ENCODE data around the gene CCR8. TPM values are rescaled to one million over a fixed set of nuclear protein-coding genes. Genes with fewer than 3 reads are reported as not detected.

CCR8 gene
- polyA plus RNA-seq, 1 donor, result 0.09 TPM

DNA sequence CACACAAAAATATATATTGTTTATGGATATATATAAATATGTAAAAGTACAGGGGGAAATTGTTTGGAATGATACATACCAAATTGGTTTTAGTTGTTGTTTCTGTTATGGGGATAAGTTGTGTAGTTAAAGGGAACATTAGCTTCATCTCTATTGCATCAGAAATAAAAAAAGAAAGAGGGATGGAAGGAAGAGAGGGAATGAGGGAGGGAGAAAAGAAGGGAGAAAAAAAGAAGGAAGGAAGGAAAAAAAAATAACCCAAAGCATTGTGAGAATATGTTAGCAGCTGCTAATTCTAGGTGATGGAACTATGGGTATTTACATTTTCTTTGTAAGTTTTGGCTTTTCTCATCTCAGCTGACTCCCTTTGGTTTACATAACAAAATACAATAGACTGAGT is 1.3 kb downstream of the CCR8 start:
- H3K9me3 ChIP-seq (ENCODE audit: control insufficient read depth, low read depth, low read length), result no peaks in the 10 kb centered on the region
- no peak overlapping the region for H3K4me3 ChIP-seq (ENCODE audit: low read length)
- H3K27me3 ChIP-seq (ENCODE audit: control insufficient read depth, insufficient read depth, low read length), result no peaks in the 10 kb centered on the region
- H3K27ac ChIP-seq (ENCODE audit: low read length), result no peak overlapping the region
- H3K4me1 ChIP-seq (ENCODE audit: control insufficient read depth, insufficient read depth, low read length), result no peaks in the 10 kb centered on the region
- no peaks in the 10 kb centered on the region for H3K36me3 ChIP-seq (ENCODE audit: control insufficient read depth, insufficient read depth, low read length)
- DNase-seq, result no peak

DNA sequence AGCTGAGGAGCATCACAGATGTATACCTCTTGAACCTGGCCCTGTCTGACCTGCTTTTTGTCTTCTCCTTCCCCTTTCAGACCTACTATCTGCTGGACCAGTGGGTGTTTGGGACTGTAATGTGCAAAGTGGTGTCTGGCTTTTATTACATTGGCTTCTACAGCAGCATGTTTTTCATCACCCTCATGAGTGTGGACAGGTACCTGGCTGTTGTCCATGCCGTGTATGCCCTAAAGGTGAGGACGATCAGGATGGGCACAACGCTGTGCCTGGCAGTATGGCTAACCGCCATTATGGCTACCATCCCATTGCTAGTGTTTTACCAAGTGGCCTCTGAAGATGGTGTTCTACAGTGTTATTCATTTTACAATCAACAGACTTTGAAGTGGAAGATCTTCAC is 3.0 kb downstream of the CCR8 start:
- WGBS (ENCODE audit: insufficient coverage, low lambda C conversion rate), result no CpG with 5 or more reads among the region's 4 CpGs
- Histone ChIP-seq H3K36me3 (ENCODE audit: control insufficient read depth, insufficient read depth, low read length) (no peaks in the 10 kb centered on the region), H3K27ac (ENCODE audit: low read length) (no peak overlapping the region), H3K27me3 (ENCODE audit: control insufficient read depth, insufficient read depth, low read length) (no peaks in the 10 kb centered on the region), H3K4me3 (ENCODE audit: low read length) (no peak overlapping the region), H3K4me1 (ENCODE audit: control insufficient read depth, insufficient read depth, low read length) (no peaks in the 10 kb centered on the region), H3K9me3 (ENCODE audit: control insufficient read depth, low read depth, low read length) (no peaks in the 10 kb centered on the region)
- no peak for DNase-seq

DNA sequence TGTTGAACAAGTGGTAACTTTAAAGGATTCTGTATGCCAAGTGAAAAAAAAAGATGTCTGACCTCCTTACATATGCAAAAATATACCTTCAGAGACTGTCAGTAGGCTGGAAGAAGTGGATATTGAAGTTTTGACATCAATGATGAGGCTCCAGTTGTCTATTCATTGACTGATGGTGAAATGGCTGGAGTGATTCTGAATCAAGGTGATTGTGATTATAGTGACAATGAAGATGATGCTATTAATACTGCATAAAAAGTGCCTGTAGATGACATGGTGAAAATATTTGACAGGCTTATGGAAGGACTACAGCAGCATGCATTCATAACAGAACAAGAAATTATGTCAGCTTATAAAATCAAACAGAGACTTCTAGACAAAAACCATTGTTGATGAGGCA is 4.1 kb downstream of the CCR8 start:
- Histone ChIP-seq H3K27ac (ENCODE audit: low read length) (no peak overlapping the region), H3K36me3 (ENCODE audit: control insufficient read depth, insufficient read depth, low read length) (no peaks in the 10 kb centered on the region), H3K4me1 (ENCODE audit: control insufficient read depth, insufficient read depth, low read length) (no peaks in the 10 kb centered on the region), H3K27me3 (ENCODE audit: control insufficient read depth, insufficient read depth, low read length) (no peaks in the 10 kb centered on the region), H3K4me3 (ENCODE audit: low read length) (no peak overlapping the region), H3K9me3 (ENCODE audit: control insufficient read depth, low read depth, low read length) (no peaks in the 10 kb centered on the region)
- no peak for DNase-seq

DNA sequence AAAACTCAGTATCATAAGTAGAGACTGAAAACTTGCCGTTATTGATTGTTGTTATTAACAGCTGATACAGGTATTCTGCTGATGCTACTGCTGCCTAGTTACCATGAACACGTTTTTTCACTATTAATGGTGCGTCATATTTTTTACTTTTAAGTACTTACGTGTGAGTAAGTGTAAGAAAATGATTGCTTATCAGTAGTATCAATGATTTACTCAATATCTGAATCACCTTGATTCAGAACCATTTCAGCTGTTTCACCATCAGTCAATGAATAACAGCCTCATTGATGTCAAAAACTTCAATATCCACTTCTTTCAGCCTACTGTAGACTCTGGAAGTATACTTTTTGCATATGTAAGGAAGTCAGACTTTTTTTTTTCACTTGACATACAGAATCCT is 4.7 kb downstream of the CCR8 start:
- 93% methylated on average over 2 of the region's 4 CpGs for WGBS (ENCODE audit: insufficient coverage, low lambda C conversion rate)
- H3K27me3 ChIP-seq (ENCODE audit: control insufficient read depth, insufficient read depth, low read length), result no peaks in the 10 kb centered on the region
- no peaks in the 10 kb centered on the region for H3K9me3 ChIP-seq (ENCODE audit: control insufficient read depth, low read depth, low read length)
- DNase-seq, result no peak
- H3K4me1 ChIP-seq (ENCODE audit: control insufficient read depth, insufficient read depth, low read length), result no peaks in the 10 kb centered on the region
- H3K27ac ChIP-seq (ENCODE audit: low read length), result no peak overlapping the region
- no peak overlapping the region for H3K4me3 ChIP-seq (ENCODE audit: low read length)
- no peaks in the 10 kb centered on the region for H3K36me3 ChIP-seq (ENCODE audit: control insufficient read depth, insufficient read depth, low read length)

- no peak for DNase-seq
- H3K36me3 ChIP-seq (ENCODE audit: control insufficient read depth, insufficient read depth, low read length), result no peaks in the 10 kb centered on the region
- H3K4me3 ChIP-seq (ENCODE audit: low read length), result no peak overlapping the region
- H3K27me3 ChIP-seq (ENCODE audit: control insufficient read depth, insufficient read depth, low read length), result no peaks in the 10 kb centered on the region
- 20% methylated on average over 1 of the region's 1 CpG for WGBS (ENCODE audit: insufficient coverage, low lambda C conversion rate)
- no peak overlapping the region for H3K27ac ChIP-seq (ENCODE audit: low read length)
- no peaks in the 10 kb centered on the region for H3K9me3 ChIP-seq (ENCODE audit: control insufficient read depth, low read depth, low read length)
- H3K4me1 ChIP-seq (ENCODE audit: control insufficient read depth, insufficient read depth, low read length), result peaks cover 4% of the 10 kb centered on the region
Measured at GRCh38 chr3:39338201-39338600, 8.7 kb downstream of the CCR8 start.

GRCh38 chr3:39339086-39339485 is 9.6 kb downstream of the CCR8 start:
- Histone ChIP-seq H3K36me3 (ENCODE audit: control insufficient read depth, insufficient read depth, low read length) (no peaks in the 10 kb centered on the region), H3K4me3 (ENCODE audit: low read length) (no peak overlapping the region), H3K9me3 (ENCODE audit: control insufficient read depth, low read depth, low read length) (no peaks in the 10 kb centered on the region), H3K4me1 (ENCODE audit: control insufficient read depth, insufficient read depth, low read length) (peaks cover 8% of the 10 kb centered on the region), H3K27ac (ENCODE audit: low read length) (no peak overlapping the region), H3K27me3 (ENCODE audit: control insufficient read depth, insufficient read depth, low read length) (no peaks in the 10 kb centered on the region)
- no peak for DNase-seq
- no CpG with 5 or more reads among the region's 1 CpG for WGBS (ENCODE audit: insufficient coverage, low lambda C conversion rate)

GRCh38 chr3:39343076-39343717 is 13.7 kb downstream of the CCR8 start:
- Histone ChIP-seq H3K4me1 (ENCODE audit: control insufficient read depth, insufficient read depth, low read length) (peaks cover 8% of the 10 kb centered on the region), H3K4me3 (ENCODE audit: low read length) (no peak overlapping the region), H3K27ac (ENCODE audit: low read length) (no peak overlapping the region), H3K36me3 (ENCODE audit: control insufficient read depth, insufficient read depth, low read length) (no peaks in the 10 kb centered on the region), H3K9me3 (ENCODE audit: control insufficient read depth, low read depth, low read length) (no peaks in the 10 kb centered on the region), H3K27me3 (ENCODE audit: control insufficient read depth, insufficient read depth, low read length) (no peaks in the 10 kb centered on the region)
- peak; percentile 21 to 58 for DNase-seq
- no CpG with 5 or more reads among the region's 1 CpG for WGBS (ENCODE audit: insufficient coverage, low lambda C conversion rate)

DNA sequence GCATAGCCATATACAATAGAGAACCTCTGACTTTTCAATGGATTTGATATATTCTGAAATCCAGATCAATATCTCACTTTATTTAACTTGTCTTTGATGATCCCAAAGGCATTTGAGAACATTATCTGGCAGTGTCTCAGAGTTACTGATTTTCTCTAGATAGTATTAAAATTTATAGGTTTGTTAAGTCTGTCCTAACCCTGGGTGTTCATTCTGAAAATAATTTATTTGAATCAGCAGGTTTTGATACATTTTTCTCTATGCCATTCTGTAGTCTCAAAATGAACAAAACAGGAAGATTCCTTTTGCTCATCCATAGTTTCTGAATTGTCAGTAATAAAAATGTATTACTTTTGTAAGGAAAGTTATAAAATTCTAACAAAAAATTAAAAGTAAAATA is 14.3 kb downstream of the CCR8 start:
- Histone ChIP-seq H3K27me3 (ENCODE audit: control insufficient read depth, insufficient read depth, low read length) (no peaks in the 10 kb centered on the region), H3K4me3 (ENCODE audit: low read length) (no peak overlapping the region), H3K9me3 (ENCODE audit: control insufficient read depth, low read depth, low read length) (no peaks in the 10 kb centered on the region), H3K4me1 (ENCODE audit: control insufficient read depth, insufficient read depth, low read length) (peaks cover 8% of the 10 kb centered on the region), H3K27ac (ENCODE audit: low read length) (no peak overlapping the region), H3K36me3 (ENCODE audit: control insufficient read depth, insufficient read depth, low read length) (no peaks in the 10 kb centered on the region)
- no peak for DNase-seq

DNA sequence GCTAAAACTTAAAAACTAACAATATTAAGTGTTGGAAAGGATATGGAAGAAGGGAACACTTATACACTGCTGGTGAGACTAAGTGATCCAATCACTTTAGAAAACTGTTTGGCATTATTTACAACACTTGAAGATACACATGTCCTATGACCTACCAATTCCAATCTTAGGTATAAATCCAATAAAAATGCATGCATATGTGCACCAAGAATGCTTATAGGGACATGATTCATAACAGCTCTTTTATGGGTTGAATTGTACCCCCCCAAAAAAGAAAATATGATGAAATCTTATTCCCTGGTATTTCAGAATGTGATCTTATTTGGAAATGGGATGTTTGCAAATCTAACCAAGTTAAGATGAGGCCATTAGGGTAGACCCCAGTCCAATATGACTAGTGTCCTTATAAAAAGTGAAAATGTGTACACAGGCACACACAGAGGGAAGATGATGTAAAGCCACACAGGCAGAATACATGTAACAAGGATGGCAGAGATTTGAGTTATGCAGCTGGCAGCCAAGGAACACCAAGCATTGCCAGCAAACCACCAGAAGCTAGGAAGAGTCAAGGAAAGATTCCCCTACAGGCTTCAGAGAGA is 15.3 kb downstream of the CCR8 start:
- DNase-seq, result no peak
- no peak overlapping the region for H3K27ac ChIP-seq (ENCODE audit: low read length)
- H3K9me3 ChIP-seq (ENCODE audit: control insufficient read depth, low read depth, low read length), result no peaks in the 10 kb centered on the region
- H3K4me1 ChIP-seq (ENCODE audit: control insufficient read depth, insufficient read depth, low read length), result peaks cover 8% of the 10 kb centered on the region
- no peaks in the 10 kb centered on the region for H3K27me3 ChIP-seq (ENCODE audit: control insufficient read depth, insufficient read depth, low read length)
- H3K36me3 ChIP-seq (ENCODE audit: control insufficient read depth, insufficient read depth, low read length), result no peaks in the 10 kb centered on the region
- no peak overlapping the region for H3K4me3 ChIP-seq (ENCODE audit: low read length)

DNA sequence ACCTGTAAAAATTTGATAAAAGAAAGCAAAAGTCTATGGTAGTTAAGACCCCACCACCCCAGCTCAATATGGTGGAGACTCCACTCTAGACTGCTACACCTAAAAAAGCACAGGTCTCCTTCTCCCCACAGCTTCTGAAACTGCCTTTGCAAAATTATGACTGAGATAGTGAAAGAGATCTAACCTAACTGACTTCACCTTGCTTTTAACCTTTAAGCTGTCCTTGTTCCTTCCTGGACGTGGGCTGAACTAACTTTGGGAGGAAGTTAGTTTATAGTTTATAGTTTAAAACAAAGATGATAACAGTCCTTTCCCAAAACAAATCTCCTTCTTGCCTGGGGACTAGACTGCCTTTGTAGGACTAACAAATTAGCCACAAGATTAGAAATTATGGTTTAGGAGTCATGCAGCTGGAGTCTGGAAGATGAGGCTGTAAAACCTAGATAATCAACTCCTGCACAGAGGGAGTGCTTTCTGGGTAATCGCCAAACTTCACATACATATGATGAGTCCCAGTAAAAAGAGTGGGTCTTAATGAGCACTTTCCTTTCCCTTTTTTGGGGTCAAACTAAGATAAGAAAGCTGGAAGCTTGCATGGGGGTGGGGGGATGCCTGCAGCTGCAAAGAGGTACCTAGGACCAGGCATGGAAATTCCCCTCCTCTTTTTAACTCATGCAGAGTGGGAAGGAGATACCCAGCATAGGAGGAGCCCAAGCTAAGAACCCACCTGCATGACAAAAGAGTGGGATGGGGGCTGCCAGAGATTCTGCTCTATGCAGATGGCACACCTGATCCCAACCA is 17.5 kb downstream of the CCR8 start:
- no peaks in the 10 kb centered on the region for H3K9me3 ChIP-seq (ENCODE audit: control insufficient read depth, low read depth, low read length)
- no peaks in the 10 kb centered on the region for H3K27me3 ChIP-seq (ENCODE audit: control insufficient read depth, insufficient read depth, low read length)
- H3K27ac ChIP-seq (ENCODE audit: low read length), result no peak overlapping the region
- DNase-seq, result peak in 1 of 2 donors; percentile 12
- no peak overlapping the region for H3K4me3 ChIP-seq (ENCODE audit: low read length)
- H3K4me1 ChIP-seq (ENCODE audit: control insufficient read depth, insufficient read depth, low read length), result peaks cover 8% of the 10 kb centered on the region
- H3K36me3 ChIP-seq (ENCODE audit: control insufficient read depth, insufficient read depth, low read length), result no peaks in the 10 kb centered on the region
- no CpG with 5 or more reads among the region's 2 CpGs for WGBS (ENCODE audit: insufficient coverage, low lambda C conversion rate)

DNA sequence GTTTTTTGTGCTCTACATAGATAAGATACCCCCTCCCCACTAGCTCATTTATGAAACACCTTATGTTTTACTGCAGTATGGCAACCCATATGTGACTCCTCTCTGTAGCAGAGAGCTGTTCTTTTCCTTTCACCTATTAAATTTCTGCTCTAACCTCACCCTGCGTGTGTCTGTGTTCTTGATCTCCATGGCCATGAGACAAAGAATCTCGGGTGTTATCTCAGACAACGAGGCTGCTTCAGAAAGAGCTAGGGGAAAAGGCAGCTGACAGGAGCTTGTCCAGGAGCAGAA is 18.0 kb downstream of the CCR8 start:
- WGBS (ENCODE audit: insufficient coverage, low lambda C conversion rate), result 0% methylated on average over 1 of the region's 3 CpGs
- Histone ChIP-seq H3K27me3 (ENCODE audit: control insufficient read depth, insufficient read depth, low read length) (no peaks in the 10 kb centered on the region), H3K4me3 (ENCODE audit: low read length) (no peak overlapping the region), H3K27ac (ENCODE audit: low read length) (no peak overlapping the region), H3K9me3 (ENCODE audit: control insufficient read depth, low read depth, low read length) (no peaks in the 10 kb centered on the region), H3K4me1 (ENCODE audit: control insufficient read depth, insufficient read depth, low read length) (peaks cover 8% of the 10 kb centered on the region), H3K36me3 (ENCODE audit: control insufficient read depth, insufficient read depth, low read length) (no peaks in the 10 kb centered on the region)
- DNase-seq, result no peak

Data from large intestine (tissue), 3 donors.